Measurements from ENCODE around the gene HEXIM1.

GRCh38 chr17:45197108-45197507 is 48.8 kb downstream of the HEXIM1 start:
- TF ChIP-seq CTCF (IDR thresholded peaks at IDR 0.05) (no peak), POLR2AphosphoS5 (IDR thresholded peaks at IDR 0.05) (no peak)

All from gastroesophageal sphincter (tissue), 3 donors.